Measurements from ENCODE around the gene MRPS24. TPM values are rescaled to one million over a fixed set of nuclear protein-coding genes. Genes with fewer than 3 reads are reported as not detected.

MRPS24 gene
- 96.6 and 101 TPM in 2 replicates for total RNA-seq (ENCODE audit: low replicate concordance)
- long read RNA-seq, transcript MRPS24-201 (4 exons, 707 nt) = major isoform, 42 of 47 reads
- long read RNA-seq, transcript MRPS24-203 (3 exons, 743 nt) = minor isoform, 5 of 47 reads
- long read RNA-seq, partial matches to known transcripts = 0 of 47 reads
- long read RNA-seq, other reads (novel, unspliced or antisense) = 0 of 47 reads

DNA sequence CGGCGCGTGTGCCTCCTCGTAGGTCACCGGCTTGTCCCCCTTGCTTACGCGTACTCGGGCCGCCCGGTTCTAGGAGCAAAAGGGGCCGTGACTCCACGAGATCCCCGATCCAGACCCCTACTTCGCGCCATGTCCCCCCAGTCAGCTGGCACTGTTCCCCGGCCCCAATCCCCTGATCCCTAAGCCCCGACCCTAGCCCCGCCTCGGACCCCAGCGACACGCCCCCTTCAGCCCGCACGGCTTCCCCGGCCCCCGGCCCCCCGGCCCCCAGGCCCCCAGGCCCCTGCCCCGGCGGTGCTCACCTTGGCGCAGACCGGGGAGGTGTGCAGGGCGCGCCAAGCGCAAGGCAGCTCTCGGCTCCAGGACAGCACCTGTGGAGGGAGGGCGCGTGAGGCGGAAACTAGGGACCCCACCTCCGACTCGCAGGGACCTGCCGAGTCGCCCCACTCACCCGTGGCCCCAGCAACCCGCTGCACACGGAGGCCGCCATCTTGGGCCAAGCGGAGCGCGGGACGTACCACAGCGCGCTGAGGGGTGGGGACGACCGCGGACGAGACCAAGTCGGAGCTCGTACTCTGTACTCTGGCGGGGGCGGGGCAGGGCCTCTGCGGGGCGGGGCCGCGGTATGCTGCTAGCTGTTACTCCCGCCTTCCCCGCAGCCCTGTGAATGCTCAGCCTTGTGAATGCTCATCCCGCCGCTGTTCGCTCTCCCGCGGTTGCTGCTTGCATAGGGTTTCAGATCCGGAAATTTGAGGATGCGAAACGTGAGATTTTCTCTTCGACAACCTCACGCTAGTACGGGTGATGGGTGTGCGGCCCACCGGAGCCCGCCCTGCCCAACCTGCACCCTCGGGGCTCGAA is at the start of gene MRPS24:
MRPS24 (minus strand) TSS at position 512 of the 861 bp plus-strand sequence; CDS start at position 490, 22 bp downstream.
- Mint-ChIP-seq H3K27me3 (no peaks in the 10 kb centered on the region), H3K9me3 (no peaks in the 10 kb centered on the region)
- TF ChIP-seq CTCF (conservative IDR thresholded peaks at IDR 0.05) = no peak

GRCh38 chr7:43915907-43916306 is 46.6 kb upstream of the MRPS24 start:
- DNase-seq (ENCODE audit: extremely low spot score, unreplicated experiment) = no peak
- Mint-ChIP-seq H3K9me3 (no peaks in the 10 kb centered on the region), H3K27ac (no peak overlapping the region), H3K36me3 (peaks cover 3% of the 10 kb centered on the region), H3K4me3 (no peak overlapping the region), H3K27me3 (no peaks in the 10 kb centered on the region), H3K4me1 (ENCODE audit: unreplicated experiment) (no peaks in the 10 kb centered on the region)
- no peak for TF ChIP-seq CTCF (conservative IDR thresholded peaks at IDR 0.05)

More for the DNA sequence above, at the start of gene MRPS24:
- Mint-ChIP-seq H3K36me3 (peaks cover 9% of the 10 kb centered on the region), H3K4me3 (peak within 1 kb of the TSS; percentile 84), H3K27ac (peak within 1 kb of the TSS; percentile 96), H3K4me1 (ENCODE audit: unreplicated experiment) (peaks cover 28% of the 10 kb centered on the region)
- DNase-seq (ENCODE audit: extremely low spot score, unreplicated experiment) = peak; percentile 95

DNA sequence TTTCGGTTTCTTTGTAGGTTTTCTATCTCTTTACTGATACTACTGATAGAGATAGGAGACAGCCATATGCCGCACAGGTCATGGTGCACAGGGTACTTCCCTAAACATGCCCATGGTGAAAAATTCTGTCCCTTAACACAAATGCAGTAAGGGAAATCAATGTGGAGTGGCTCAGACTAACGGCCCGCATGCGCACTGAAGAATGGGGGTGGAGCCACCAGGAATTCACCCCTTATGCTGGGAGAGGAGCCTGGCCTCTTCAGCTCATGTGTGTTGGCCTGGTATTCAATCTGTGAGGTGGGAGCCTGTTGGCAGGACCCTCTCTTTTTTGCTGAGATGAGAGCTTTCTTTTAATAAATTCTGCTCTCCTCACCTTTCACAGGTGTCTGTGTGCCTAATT is 45.5 kb upstream of the MRPS24 start:
- TF ChIP-seq CTCF (conservative IDR thresholded peaks at IDR 0.05) = no peak
- Mint-ChIP-seq H3K27ac (no peak overlapping the region), H3K4me3 (no peak overlapping the region), H3K36me3 (peaks cover 3% of the 10 kb centered on the region), H3K4me1 (ENCODE audit: unreplicated experiment) (no peaks in the 10 kb centered on the region), H3K9me3 (no peaks in the 10 kb centered on the region), H3K27me3 (no peaks in the 10 kb centered on the region)
- DNase-seq (ENCODE audit: extremely low spot score, unreplicated experiment) = no peak

GRCh38 chr7:43906331-43907010 is 37.2 kb upstream of the MRPS24 start, which contains the start of gene URGCP:
URGCP (minus strand) TSS chr7:43906596; CDS start chr7:43906575, 21 bp downstream.
- peaks cover 21% of the 10 kb centered on the region for H3K4me1 Mint-ChIP-seq (ENCODE audit: unreplicated experiment)
- peaks cover 6% of the 10 kb centered on the region for H3K36me3 Mint-ChIP-seq
- peak within 1 kb of the TSS; percentile 93 for H3K27ac Mint-ChIP-seq
- no peak for TF ChIP-seq CTCF (conservative IDR thresholded peaks at IDR 0.05)
- DNase-seq (ENCODE audit: extremely low spot score, unreplicated experiment) = peak; percentile 71
- no peaks in the 10 kb centered on the region for H3K9me3 Mint-ChIP-seq
- H3K27me3 Mint-ChIP-seq = no peaks in the 10 kb centered on the region
- peak within 1 kb of the TSS; percentile 96 for H3K4me3 Mint-ChIP-seq

DNA sequence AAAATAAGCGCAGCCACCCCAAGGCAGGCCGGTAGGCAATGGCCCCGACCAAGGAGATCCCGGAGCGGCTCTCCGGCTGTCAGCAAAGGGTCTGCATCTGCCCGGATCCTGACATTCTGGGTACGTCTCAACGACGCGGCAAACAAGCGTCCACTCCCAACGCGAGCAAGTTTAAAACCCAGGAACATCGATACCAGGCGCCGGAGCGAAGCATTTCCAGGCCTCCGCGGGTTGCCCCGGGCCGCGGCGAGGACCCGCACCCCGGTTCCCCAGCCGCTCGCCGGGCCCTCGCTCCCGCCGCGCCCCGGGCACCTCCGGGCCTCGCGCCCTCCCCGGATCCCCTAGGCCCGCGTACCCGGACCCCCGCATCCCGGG is 36.6 kb upstream of the MRPS24 start:
- peak; percentile 37 for TF ChIP-seq CTCF (conservative IDR thresholded peaks at IDR 0.05)
- Mint-ChIP-seq H3K9me3 (no peaks in the 10 kb centered on the region), H3K4me1 (ENCODE audit: unreplicated experiment) (peaks cover 21% of the 10 kb centered on the region), H3K27me3 (no peaks in the 10 kb centered on the region), H3K36me3 (peaks cover 6% of the 10 kb centered on the region), H3K4me3 (peak overlapping the region; percentile 96), H3K27ac (peak overlapping the region; percentile 93)
- DNase-seq (ENCODE audit: extremely low spot score, unreplicated experiment) = no peak

Data from type B pancreatic cell (in vitro differentiated cells).